ENCODE measurements around the gene ZCWPW1. TPM values are rescaled to one million over a fixed set of nuclear protein-coding genes. Genes with fewer than 3 reads are reported as not detected.

The ZCWPW1 gene
- total and polyA plus RNA-seq, 2 experiments from 2014 or later = 0.59 to 2.7 TPM

DNA sequence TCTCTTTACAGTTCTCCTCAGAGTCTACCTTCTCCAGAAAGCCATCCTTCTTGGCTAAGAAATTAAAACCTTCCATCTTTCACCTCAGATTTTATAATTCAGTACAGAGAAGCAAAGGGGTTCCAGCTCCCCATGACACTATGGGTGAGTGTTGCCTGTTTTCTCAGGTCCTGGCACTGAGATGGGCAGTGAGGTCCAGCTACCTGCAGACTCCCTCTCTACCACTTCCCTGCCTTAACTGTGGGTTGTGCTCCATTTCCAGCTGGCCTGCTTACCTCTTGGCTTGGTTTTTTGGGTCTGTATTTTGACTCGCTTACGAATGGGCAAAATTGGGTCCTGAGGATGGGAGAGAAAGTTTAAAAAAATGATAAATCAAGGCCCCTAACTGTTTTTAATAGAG, 26.3 kb downstream of the ZCWPW1 start:
- H3K4me3 Mint-ChIP-seq = no peak overlapping the region
- H3K4me2 ChIP-seq = no peak overlapping the region
- 0 out of 2 replicates have a peak, but pooled peaks cover 8% of the 10 kb centered on the region for H3K27me3 ChIP-seq (ENCODE audit: insufficient read depth)
- no peaks in the 10 kb centered on the region for H3K9me2 ChIP-seq (ENCODE audit: insufficient read depth)
- H3F3A ChIP-seq (replicated peaks; ENCODE audit: low read depth) = no peaks in the 10 kb centered on the region
- H2AFZ ChIP-seq = no peak overlapping the region
- H3K9me3 Mint-ChIP-seq = no peaks in the 10 kb centered on the region
- H3K36me3 Mint-ChIP-seq (ENCODE audit: low read depth) = no peaks in the 10 kb centered on the region
- no peak overlapping the region for H3K27ac Mint-ChIP-seq
- no peak for TF ChIP-seq NANOG (IDR thresholded peaks at IDR 0.05; ENCODE audit: borderline replicate concordance)
- TF ChIP-seq, protein P1, sequence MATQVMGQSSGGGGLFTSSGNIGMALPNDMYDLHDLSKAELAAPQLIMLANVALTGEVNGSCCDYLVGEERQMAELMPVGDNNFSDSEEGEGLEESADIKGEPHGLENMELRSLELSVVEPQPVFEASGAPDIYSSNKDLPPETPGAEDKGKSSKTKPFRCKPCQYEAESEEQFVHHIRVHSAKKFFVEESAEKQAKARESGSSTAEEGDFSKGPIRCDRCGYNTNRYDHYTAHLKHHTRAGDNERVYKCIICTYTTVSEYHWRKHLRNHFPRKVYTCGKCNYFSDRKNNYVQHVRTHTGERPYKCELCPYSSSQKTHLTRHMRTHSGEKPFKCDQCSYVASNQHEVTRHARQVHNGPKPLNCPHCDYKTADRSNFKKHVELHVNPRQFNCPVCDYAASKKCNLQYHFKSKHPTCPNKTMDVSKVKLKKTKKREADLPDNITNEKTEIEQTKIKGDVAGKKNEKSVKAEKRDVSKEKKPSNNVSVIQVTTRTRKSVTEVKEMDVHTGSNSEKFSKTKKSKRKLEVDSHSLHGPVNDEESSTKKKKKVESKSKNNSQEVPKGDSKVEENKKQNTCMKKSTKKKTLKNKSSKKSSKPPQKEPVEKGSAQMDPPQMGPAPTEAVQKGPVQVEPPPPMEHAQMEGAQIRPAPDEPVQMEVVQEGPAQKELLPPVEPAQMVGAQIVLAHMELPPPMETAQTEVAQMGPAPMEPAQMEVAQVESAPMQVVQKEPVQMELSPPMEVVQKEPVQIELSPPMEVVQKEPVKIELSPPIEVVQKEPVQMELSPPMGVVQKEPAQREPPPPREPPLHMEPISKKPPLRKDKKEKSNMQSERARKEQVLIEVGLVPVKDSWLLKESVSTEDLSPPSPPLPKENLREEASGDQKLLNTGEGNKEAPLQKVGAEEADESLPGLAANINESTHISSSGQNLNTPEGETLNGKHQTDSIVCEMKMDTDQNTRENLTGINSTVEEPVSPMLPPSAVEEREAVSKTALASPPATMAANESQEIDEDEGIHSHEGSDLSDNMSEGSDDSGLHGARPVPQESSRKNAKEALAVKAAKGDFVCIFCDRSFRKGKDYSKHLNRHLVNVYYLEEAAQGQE (IDR thresholded peaks at IDR 0.05; ENCODE audit: unreplicated experiment) = no peak
- no peak for TF ChIP-seq ZNF331 (CRISPR knock-in tag; IDR thresholded peaks at IDR 0.05; ENCODE audit: low read depth)
- no peak for TF ChIP-seq JUNB (IDR thresholded peaks at IDR 0.05; ENCODE audit: unreplicated experiment)
- TF ChIP-seq EZH2 (IDR thresholded peaks at IDR 0.05; ENCODE audit: low read depth, unreplicated experiment) = no peak
- TF ChIP-seq, protein P2, sequence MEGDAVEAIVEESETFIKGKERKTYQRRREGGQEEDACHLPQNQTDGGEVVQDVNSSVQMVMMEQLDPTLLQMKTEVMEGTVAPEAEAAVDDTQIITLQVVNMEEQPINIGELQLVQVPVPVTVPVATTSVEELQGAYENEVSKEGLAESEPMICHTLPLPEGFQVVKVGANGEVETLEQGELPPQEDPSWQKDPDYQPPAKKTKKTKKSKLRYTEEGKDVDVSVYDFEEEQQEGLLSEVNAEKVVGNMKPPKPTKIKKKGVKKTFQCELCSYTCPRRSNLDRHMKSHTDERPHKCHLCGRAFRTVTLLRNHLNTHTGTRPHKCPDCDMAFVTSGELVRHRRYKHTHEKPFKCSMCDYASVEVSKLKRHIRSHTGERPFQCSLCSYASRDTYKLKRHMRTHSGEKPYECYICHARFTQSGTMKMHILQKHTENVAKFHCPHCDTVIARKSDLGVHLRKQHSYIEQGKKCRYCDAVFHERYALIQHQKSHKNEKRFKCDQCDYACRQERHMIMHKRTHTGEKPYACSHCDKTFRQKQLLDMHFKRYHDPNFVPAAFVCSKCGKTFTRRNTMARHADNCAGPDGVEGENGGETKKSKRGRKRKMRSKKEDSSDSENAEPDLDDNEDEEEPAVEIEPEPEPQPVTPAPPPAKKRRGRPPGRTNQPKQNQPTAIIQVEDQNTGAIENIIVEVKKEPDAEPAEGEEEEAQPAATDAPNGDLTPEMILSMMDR (conservative IDR thresholded peaks at IDR 0.05; ENCODE audit: low read depth in 2 of 2) = no peak
- TF ChIP-seq POLR2AphosphoS5 (IDR thresholded peaks at IDR 0.05; ENCODE audit: low read depth) = no peak
- TF ChIP-seq, protein P3, sequence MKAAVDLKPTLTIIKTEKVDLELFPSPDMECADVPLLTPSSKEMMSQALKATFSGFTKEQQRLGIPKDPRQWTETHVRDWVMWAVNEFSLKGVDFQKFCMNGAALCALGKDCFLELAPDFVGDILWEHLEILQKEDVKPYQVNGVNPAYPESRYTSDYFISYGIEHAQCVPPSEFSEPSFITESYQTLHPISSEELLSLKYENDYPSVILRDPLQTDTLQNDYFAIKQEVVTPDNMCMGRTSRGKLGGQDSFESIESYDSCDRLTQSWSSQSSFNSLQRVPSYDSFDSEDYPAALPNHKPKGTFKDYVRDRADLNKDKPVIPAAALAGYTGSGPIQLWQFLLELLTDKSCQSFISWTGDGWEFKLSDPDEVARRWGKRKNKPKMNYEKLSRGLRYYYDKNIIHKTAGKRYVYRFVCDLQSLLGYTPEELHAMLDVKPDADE (IDR thresholded peaks at IDR 0.05) = no peak
- no peak for TF ChIP-seq EZH2phosphoT487 (IDR thresholded peaks at IDR 0.05; ENCODE audit: unreplicated experiment)
- no peak for TF ChIP-seq CREB1 (CRISPR knock-in tag; IDR thresholded peaks at IDR 0.05; ENCODE audit: low read depth)
- no peak for TF ChIP-seq ZNF114 (CRISPR knock-in tag; IDR thresholded peaks at IDR 0.05)
- TF ChIP-seq, protein P4, sequence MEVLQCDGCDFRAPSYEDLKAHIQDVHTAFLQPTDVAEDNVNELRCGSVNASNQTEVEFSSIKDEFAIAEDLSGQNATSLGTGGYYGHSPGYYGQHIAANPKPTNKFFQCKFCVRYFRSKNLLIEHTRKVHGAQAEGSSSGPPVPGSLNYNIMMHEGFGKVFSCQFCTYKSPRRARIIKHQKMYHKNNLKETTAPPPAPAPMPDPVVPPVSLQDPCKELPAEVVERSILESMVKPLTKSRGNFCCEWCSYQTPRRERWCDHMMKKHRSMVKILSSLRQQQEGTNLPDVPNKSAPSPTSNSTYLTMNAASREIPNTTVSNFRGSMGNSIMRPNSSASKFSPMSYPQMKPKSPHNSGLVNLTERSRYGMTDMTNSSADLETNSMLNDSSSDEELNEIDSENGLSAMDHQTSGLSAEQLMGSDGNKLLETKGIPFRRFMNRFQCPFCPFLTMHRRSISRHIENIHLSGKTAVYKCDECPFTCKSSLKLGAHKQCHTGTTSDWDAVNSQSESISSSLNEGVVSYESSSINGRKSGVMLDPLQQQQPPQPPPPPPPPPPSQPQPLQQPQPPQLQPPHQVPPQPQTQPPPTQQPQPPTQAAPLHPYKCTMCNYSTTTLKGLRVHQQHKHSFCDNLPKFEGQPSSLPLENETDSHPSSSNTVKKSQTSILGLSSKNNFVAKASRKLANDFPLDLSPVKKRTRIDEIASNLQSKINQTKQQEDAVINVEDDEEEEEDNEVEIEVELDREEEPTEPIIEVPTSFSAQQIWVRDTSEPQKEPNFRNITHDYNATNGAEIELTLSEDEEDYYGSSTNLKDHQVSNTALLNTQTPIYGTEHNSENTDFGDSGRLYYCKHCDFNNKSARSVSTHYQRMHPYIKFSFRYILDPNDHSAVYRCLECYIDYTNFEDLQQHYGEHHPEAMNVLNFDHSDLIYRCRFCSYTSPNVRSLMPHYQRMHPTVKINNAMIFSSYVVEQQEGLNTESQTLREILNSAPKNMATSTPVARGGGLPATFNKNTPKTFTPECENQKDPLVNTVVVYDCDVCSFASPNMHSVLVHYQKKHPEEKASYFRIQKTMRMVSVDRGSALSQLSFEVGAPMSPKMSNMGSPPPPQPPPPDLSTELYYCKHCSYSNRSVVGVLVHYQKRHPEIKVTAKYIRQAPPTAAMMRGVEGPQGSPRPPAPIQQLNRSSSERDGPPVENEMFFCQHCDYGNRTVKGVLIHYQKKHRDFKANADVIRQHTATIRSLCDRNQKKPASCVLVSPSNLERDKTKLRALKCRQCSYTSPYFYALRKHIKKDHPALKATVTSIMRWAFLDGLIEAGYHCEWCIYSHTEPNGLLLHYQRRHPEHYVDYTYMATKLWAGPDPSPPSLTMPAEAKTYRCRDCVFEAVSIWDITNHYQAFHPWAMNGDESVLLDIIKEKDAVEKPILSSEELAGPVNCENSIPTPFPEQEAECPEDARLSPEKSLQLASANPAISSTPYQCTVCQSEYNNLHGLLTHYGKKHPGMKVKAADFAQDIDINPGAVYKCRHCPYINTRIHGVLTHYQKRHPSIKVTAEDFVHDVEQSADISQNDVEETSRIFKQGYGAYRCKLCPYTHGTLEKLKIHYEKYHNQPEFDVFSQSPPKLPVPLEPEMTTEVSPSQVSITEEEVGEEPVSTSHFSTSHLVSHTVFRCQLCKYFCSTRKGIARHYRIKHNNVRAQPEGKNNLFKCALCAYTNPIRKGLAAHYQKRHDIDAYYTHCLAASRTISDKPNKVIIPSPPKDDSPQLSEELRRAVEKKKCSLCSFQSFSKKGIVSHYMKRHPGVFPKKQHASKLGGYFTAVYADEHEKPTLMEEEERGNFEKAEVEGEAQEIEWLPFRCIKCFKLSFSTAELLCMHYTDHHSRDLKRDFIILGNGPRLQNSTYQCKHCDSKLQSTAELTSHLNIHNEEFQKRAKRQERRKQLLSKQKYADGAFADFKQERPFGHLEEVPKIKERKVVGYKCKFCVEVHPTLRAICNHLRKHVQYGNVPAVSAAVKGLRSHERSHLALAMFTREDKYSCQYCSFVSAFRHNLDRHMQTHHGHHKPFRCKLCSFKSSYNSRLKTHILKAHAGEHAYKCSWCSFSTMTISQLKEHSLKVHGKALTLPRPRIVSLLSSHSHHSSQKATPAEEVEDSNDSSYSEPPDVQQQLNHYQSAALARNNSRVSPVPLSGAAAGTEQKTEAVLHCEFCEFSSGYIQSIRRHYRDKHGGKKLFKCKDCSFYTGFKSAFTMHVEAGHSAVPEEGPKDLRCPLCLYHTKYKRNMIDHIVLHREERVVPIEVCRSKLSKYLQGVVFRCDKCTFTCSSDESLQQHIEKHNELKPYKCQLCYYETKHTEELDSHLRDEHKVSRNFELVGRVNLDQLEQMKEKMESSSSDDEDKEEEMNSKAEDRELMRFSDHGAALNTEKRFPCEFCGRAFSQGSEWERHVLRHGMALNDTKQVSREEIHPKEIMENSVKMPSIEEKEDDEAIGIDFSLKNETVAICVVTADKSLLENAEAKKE (CRISPR knock-in tag; IDR thresholded peaks at IDR 0.05) = no peak
- TF ChIP-seq STAT1 (IDR thresholded peaks at IDR 0.05; ENCODE audit: unreplicated experiment) = no peak
- H3K4me1 Mint-ChIP-seq = peaks cover 18% of the 10 kb centered on the region
- H3K4me1 ChIP-seq (ENCODE audit: insufficient read depth) = peaks cover 10% of the 10 kb centered on the region
- no peaks in the 10 kb centered on the region for H3K79me2 ChIP-seq (replicated peaks; ENCODE audit: insufficient read depth)
- H3K4me3 ChIP-seq = no peak overlapping the region
- DNase-seq (ENCODE audit: low spot score) (no peak), ATAC-seq (no peak)
- H4K20me1 ChIP-seq (replicated peaks; ENCODE audit: insufficient read depth) = no peaks in the 10 kb centered on the region; the same call in 1 of the 2 replicates
- H3K36me3 ChIP-seq (ENCODE audit: insufficient read depth) = no peaks in the 10 kb centered on the region
- H3K27ac ChIP-seq (ENCODE audit: low read depth) = no peak overlapping the region
- peaks cover 6% of the 10 kb centered on the region for H3K27me3 Mint-ChIP-seq (ENCODE audit: insufficient read depth, low read depth, poor library complexity)

Data from GM23338 (cell line).